Measurements from ENCODE around the gene HSFX3.

- TF ChIP-seq, protein P1, sequence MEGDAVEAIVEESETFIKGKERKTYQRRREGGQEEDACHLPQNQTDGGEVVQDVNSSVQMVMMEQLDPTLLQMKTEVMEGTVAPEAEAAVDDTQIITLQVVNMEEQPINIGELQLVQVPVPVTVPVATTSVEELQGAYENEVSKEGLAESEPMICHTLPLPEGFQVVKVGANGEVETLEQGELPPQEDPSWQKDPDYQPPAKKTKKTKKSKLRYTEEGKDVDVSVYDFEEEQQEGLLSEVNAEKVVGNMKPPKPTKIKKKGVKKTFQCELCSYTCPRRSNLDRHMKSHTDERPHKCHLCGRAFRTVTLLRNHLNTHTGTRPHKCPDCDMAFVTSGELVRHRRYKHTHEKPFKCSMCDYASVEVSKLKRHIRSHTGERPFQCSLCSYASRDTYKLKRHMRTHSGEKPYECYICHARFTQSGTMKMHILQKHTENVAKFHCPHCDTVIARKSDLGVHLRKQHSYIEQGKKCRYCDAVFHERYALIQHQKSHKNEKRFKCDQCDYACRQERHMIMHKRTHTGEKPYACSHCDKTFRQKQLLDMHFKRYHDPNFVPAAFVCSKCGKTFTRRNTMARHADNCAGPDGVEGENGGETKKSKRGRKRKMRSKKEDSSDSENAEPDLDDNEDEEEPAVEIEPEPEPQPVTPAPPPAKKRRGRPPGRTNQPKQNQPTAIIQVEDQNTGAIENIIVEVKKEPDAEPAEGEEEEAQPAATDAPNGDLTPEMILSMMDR (IDR thresholded peaks at IDR 0.05; ENCODE audit: insufficient read depth, low read length, poor library complexity, severe bottlenecking), result no peak
- no peak for TF ChIP-seq EZH2phosphoT487 (conservative IDR thresholded peaks at IDR 0.05; ENCODE audit: low read length)
Measured at GRCh38 chrX:149571770-149572169, 22.0 kb upstream of the HSFX3 start.
